K562 (cell line): ENCODE results near the gene C5orf24. TPM values are rescaled to one million over a fixed set of nuclear protein-coding genes. Genes with fewer than 3 reads are reported as not detected.

Source experiments
- ARHGAP35 ChIP-seq: fragments of 450-650 bp; IDR thresholded peaks from 2 replicates; pipeline ENCODE4 v1.6.1; 2018; ENCODE audit not compliant: partially characterized antibody
- CBX2 ChIP-seq: fragments of 200-600 bp; sonication (generic); IDR thresholded peaks from one replicate; pipeline ENCODE4 v1.6.1; 2012; ENCODE audit warnings: mild to moderate bottlenecking, low read length, inconsistent platforms; ENCODE audit not compliant: insufficient read depth, poor library complexity, severe bottlenecking
- ETV5 ChIP-seq: sonication (generic); formaldehyde crosslinking; IDR thresholded peaks from 2 replicates; pipeline ENCODE4 v1.4.0; 2020; ENCODE audit warnings: low read depth, mild to moderate bottlenecking, missing genetic modification reagents
- HDAC3 ChIP-seq: fragments of 450-650 bp; IDR thresholded peaks from 2 replicates; pipeline ENCODE4 v1.6.1; 2018; ENCODE audit warnings: borderline replicate concordance, mild to moderate bottlenecking, moderate library complexity; ENCODE audit not compliant: partially characterized antibody
- HNRNPLL ChIP-seq: fragments of 200-400 bp; formaldehyde crosslinking; IDR thresholded peaks from 2 replicates; pipeline ENCODE4 v1.6.1; 2017; ENCODE audit warnings: low read length, low read depth, mild to moderate bottlenecking; ENCODE audit not compliant: poor library complexity, severe bottlenecking
- KDM5B ChIP-seq: fragments of 200-600 bp; sonication (generic); IDR thresholded peaks from 2 replicates; pipeline ENCODE4 v1.6.1; 2012; ENCODE audit warnings: low read depth, mild to moderate bottlenecking, moderate library complexity, low read length, control low read depth, inconsistent platforms; ENCODE audit not compliant: insufficient replicate concordance
- KHSRP ChIP-seq: fragments of 450-650 bp; IDR thresholded peaks from 2 replicates; pipeline ENCODE4 v1.6.1; 2017
- NR2C1 ChIP-seq, 2 experiments: fragments of 450-650 bp; IDR thresholded peaks; 2 replicates each; pipeline ENCODE4 v1.6.1; 2017; ENCODE audit warnings: mild to moderate bottlenecking in 2 of 2, antibody characterized with exemption in 1 of 2, inconsistent platforms in 1 of 2, missing compliant biosample characterization in 1 of 2, missing genetic modification characterization in 1 of 2
- RFX1 ChIP-seq: fragments of 450-650 bp; IDR thresholded peaks from 2 replicates; pipeline ENCODE4 v1.6.1; 2016; ENCODE audit warnings: mild to moderate bottlenecking, moderate library complexity
- SAFB2 ChIP-seq: fragments of 200-400 bp; formaldehyde crosslinking; IDR thresholded peaks from 2 replicates; pipeline ENCODE4 v1.6.1; 2018; ENCODE audit warnings: borderline replicate concordance, low read length, low read depth, moderate library complexity; ENCODE audit not compliant: severe bottlenecking
- SMARCA4 ChIP-seq: fragments of 450-650 bp; IDR thresholded peaks from 2 replicates; pipeline ENCODE4 v1.6.1; 2016
- XRCC3 ChIP-seq: fragments of 450-650 bp; IDR thresholded peaks from 2 replicates; pipeline ENCODE4 v1.6.1; 2017; ENCODE audit warnings: mild to moderate bottlenecking, moderate library complexity
- ZBTB1 ChIP-seq: sonication (generic); formaldehyde crosslinking; IDR thresholded peaks from 2 replicates; pipeline ENCODE4 v1.8.1; 2023; ENCODE audit warnings: missing genetic modification reagents, low read depth, mild to moderate bottlenecking, borderline replicate concordance
- ZNF184 ChIP-seq: sonication (generic); formaldehyde crosslinking; IDR thresholded peaks from 2 replicates; pipeline ENCODE4 v1.5.0; 2020; ENCODE audit warnings: missing genetic modification reagents
- ZNF324 ChIP-seq: fragments of 250-450 bp; sonication (Bioruptor Pico); IDR thresholded peaks from 2 replicates; pipeline ENCODE4 v1.4.0; 2020; ENCODE audit warnings: mild to moderate bottlenecking
- ZNF57 ChIP-seq: fragments of 450-650 bp; formaldehyde crosslinking; IDR thresholded peaks from 2 replicates; pipeline ENCODE4 v1.4.0; 2020; ENCODE audit warnings: mild to moderate bottlenecking, moderate library complexity
- ZNF583 ChIP-seq: fragments of 250-450 bp; sonication (Bioruptor Pico); IDR thresholded peaks from 2 replicates; pipeline ENCODE4 v1.4.0; 2020
- ZNF644 ChIP-seq: fragments of 200-800 bp; sonication (Bioruptor generic); IDR thresholded peaks from 2 replicates; pipeline ENCODE4 v1.6.1; 2016; ENCODE audit warnings: low read depth, missing genetic modification characterization, missing compliant biosample characterization
- ZNF699 ChIP-seq: fragments of 250-450 bp; sonication (Bioruptor Pico); IDR thresholded peaks from 2 replicates; pipeline ENCODE4 v1.8.0; 2021; ENCODE audit warnings: mild to moderate bottlenecking, moderate library complexity; ENCODE audit not compliant: insufficient replicate concordance
- ZNF707 ChIP-seq: fragments of 250-450 bp; sonication (Bioruptor Pico); conservative IDR thresholded peaks from 2 replicates; pipeline ENCODE4 v1.8.0; 2022; ENCODE audit warnings: inconsistent platforms, mild to moderate bottlenecking, moderate library complexity
- ZNF76 ChIP-seq: fragments of 250-450 bp; sonication (Bioruptor Pico); IDR thresholded peaks from 2 replicates; pipeline ENCODE4 v1.4.0; 2020; ENCODE audit warnings: mild to moderate bottlenecking, moderate library complexity, borderline replicate concordance
- polyA plus RNA-seq, 8 experiments: library from polyadenylated mRNA; depleted of rRNA in 4 of 8; stranded (reverse) in 5 of 8; unstranded in 3 of 8; fragments of >200 nt; fragmentation: Nextera tagmentation in 2 of 8; fragmentation: Illumina TruSeq in 1 of 8; extraction: Ambion mirVana in 2 of 8; extraction: Trizol in 1 of 8; gene quantifications; 2 replicates each; pipeline versions ENCODE4 v1.2.1 to v1.2.3, GENCODE V29; 2011 to 2014; ENCODE audit warnings: inconsistent platforms in 1 of 8, missing spikeins in 1 of 8
- total RNA-seq, 7 experiments: library from RNA; depleted of rRNA in 6 of 7; stranded (reverse); fragments of >200 nt in 6 of 7; fragmentation: Illumina TruSeq in 2 of 7; extraction: Trizol in 2 of 7; gene quantifications; 2 replicates each; pipeline versions ENCODE4 v1.2.1 to v1.2.3, GENCODE V29; 2011 to 2021; ENCODE audit warnings: low replicate concordance in 1 of 7
- TF ChIP-seq, protein P1 (sequence below): sonication (generic); formaldehyde crosslinking; IDR thresholded peaks from 2 replicates; pipeline ENCODE4 v1.8.0; 2022; ENCODE audit warnings: mild to moderate bottlenecking, low read depth, missing genetic modification reagents
- TF ChIP-seq, protein P2 (sequence below): fragments of 250-450 bp; sonication (Bioruptor Pico); IDR thresholded peaks from 2 replicates; pipeline ENCODE4 v1.5.0; 2021; ENCODE audit warnings: mild to moderate bottlenecking, moderate library complexity
- TF ChIP-seq, protein P3 (sequence below): fragments of 250-450 bp; sonication (Bioruptor Pico); IDR thresholded peaks from 2 replicates; pipeline ENCODE4 v1.8.0; 2021; ENCODE audit warnings: mild to moderate bottlenecking, moderate library complexity

The C5orf24 gene
- total and polyA plus RNA-seq, 9 of the 15 experiments (the other 6 are each of a cell fraction or from before 2014, with no cell fraction given), result 8.9 to 38.6 (median 28.4) TPM

DNA sequence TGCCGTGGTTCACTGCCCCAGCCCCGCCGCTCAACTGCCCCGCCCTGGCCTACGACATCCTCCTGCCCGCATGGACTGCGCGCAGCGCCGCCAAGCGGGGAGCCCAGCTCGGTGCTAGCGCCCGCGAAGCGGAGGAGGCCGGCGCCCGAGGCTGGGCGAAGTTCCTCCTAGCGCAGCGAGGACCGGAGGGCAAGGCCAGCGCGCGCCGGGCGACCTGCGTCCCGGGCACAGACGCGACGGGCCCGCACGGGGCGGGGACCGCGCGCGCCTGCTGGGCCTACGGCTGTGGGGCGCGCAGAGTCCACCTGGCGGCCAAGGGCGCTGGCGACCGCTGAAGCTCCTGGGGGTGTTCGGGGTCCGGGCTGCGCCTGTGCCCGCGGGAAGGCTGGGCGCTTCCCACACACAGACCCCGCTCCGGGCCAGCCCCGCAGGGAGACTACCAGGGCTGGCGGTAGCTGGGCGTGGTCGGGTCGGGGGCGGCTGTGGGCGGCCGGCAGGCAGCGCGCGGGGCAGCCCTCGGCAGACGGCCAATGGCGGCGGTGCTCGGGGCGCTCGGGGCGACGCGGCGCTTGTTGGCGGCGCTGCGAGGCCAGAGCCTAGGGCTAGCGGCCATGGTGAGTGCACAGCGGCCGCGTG, 59.0 kb downstream of the C5orf24 start, which contains the start of gene PCBD2 (continued):
- TF ChIP-seq CBX2 (no peak), ZNF583 (CRISPR knock-in tag) (no peak), ETV5 (CRISPR knock-in tag) (no peak; the same call in 1 of the 2 replicates), ZNF324 (CRISPR knock-in tag) (peak; percentile 64), KHSRP (no peak), HNRNPLL (peak; percentile 46), SAFB2 (no peak), SMARCA4 (no peak), ZNF184 (CRISPR knock-in tag) (no peak), NR2C1 (IDR thresholded peaks at IDR 0.05) (no peak), NR2C1 (tag; IDR thresholded peaks at IDR 0.05) (no peak), HDAC3 (no peak), ZNF57 (no peak), KDM5B (peak; percentile 73), ZBTB1 (CRISPR knock-in tag) (0 out of 2 replicates have a peak, but pooled peaks have one; percentile 17), ZNF707 (CRISPR knock-in tag) (no peak), ZNF76 (CRISPR knock-in tag) (no peak), ZNF644 (no peak), ZNF699 (CRISPR knock-in tag) (no peak), XRCC3 (no peak), RFX1 (no peak), ARHGAP35 (no peak)
- TF ChIP-seq, protein P1, sequence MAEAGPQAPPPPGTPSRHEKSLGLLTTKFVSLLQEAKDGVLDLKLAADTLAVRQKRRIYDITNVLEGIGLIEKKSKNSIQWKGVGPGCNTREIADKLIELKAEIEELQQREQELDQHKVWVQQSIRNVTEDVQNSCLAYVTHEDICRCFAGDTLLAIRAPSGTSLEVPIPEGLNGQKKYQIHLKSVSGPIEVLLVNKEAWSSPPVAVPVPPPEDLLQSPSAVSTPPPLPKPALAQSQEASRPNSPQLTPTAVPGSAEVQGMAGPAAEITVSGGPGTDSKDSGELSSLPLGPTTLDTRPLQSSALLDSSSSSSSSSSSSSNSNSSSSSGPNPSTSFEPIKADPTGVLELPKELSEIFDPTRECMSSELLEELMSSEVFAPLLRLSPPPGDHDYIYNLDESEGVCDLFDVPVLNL (CRISPR knock-in tag), result no peak
- TF ChIP-seq, protein P2, sequence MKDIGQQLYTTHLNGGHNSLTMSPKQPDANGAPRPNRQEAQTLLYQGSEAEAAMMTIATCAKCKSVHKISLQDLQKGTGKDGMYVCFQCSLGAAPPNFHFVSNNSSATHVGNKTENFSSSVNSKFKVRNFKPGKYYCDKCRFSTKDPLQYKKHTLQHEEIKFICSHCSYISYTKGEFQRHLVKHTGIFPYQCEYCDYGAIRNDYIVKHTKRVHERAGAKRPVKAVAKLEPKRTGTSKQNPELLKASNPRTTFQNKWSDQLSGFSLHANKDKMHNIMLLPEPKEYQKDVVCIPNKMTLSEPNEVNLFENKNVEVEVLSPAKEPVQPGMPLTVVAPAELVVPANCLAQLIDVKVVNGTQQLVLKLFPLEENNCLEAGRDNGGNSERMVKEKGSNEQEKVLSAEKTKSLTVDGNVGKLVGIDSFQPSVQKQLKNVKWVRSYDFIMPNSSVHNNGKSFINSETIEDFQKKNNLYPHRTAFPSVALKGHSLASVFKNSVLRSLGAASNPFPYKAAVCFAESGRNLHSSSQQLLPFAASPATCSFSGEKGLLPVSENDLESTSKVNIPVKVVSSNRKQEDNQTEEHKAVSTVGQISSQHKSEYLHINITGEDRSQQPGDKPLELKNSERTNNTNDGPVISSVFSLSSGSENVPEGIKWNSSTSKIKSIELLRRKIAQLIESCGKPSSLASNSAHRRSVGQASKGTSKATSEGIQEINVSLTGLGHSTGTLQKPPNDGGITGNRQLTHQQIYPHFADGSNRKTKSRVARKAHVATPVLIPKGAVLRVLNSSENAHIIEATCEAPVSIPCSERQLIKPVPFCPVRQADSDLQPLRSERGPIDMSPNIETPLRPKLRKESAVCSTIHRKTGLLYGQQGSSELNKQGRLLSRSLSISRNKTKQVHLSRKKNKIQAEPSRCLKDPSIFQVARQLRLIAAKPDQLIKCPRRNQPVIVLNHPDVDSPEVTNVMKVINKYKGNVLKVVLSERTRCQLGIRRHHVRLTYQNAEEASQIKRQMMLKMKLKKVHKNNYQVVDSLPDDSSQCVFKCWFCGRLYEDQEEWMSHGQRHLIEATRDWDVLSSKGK (CRISPR knock-in tag), result no peak
- TF ChIP-seq, protein P3, sequence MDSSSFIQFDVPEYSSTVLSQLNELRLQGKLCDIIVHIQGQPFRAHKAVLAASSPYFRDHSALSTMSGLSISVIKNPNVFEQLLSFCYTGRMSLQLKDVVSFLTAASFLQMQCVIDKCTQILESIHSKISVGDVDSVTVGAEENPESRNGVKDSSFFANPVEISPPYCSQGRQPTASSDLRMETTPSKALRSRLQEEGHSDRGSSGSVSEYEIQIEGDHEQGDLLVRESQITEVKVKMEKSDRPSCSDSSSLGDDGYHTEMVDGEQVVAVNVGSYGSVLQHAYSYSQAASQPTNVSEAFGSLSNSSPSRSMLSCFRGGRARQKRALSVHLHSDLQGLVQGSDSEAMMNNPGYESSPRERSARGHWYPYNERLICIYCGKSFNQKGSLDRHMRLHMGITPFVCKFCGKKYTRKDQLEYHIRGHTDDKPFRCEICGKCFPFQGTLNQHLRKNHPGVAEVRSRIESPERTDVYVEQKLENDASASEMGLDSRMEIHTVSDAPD, result no peak
